A549 (cell line): ENCODE measurements around the gene HMSD.

Experiments used
- CTCF ChIP-seq: fragments of >200 bp; sonication (Bioruptor Twin); formaldehyde crosslinking; IDR thresholded peaks from 3 replicates; pipeline ENCODE4 v1.5.1; 2016
- EP300 ChIP-seq, 2 experiments: fragments of >200 bp; sonication (Bioruptor Twin); formaldehyde crosslinking; IDR thresholded peaks; 2 replicates in 1 of 2; 3 replicates in 1 of 2; pipeline ENCODE4 v1.6.1; 2016 to 2017
- FOSL2 ChIP-seq, 2 experiments: fragments of 450-650 bp in 1 of 2; fragments of >200 bp in 1 of 2; sonication (Bioruptor Twin) in 1 of 2; formaldehyde crosslinking; IDR thresholded peaks; 2 replicates each; pipeline versions ENCODE4 v1.5.0 to v1.6.1; 2016 to 2020; ENCODE audit warnings: mild to moderate bottlenecking in 1 of 2, moderate library complexity in 1 of 2
- NR3C1 ChIP-seq: fragments of >200 bp; sonication (Bioruptor Twin); formaldehyde crosslinking; IDR thresholded peaks from 3 replicates; pipeline ENCODE4 v1.6.1; 2017
- POLR2A ChIP-seq: IDR thresholded peaks from 2 replicates; pipeline ENCODE4 v1.6.1; 2012; ENCODE audit warnings: mild to moderate bottlenecking, low read length
- RAD21 ChIP-seq, 2 experiments: fragments of >200 bp in 1 of 2; sonication (Bioruptor Twin) in 1 of 2; formaldehyde crosslinking in 1 of 2; IDR thresholded peaks in 1 of 2; conservative IDR thresholded peaks in 1 of 2; 2 replicates in 1 of 2; 3 replicates in 1 of 2; pipeline ENCODE4 v1.6.1; 2012 to 2018; ENCODE audit warnings: inconsistent platforms in 1 of 2
- ZC3H11A ChIP-seq: fragments of 450-650 bp; IDR thresholded peaks from 2 replicates; pipeline ENCODE4 v1.6.1; 2014; ENCODE audit warnings: antibody characterized with exemption, mild to moderate bottlenecking
- TF ChIP-seq, protein P1 (sequence below): IDR thresholded peaks from 2 replicates; pipeline ENCODE4 v1.6.1; 2012

- TF ChIP-seq, protein P1, sequence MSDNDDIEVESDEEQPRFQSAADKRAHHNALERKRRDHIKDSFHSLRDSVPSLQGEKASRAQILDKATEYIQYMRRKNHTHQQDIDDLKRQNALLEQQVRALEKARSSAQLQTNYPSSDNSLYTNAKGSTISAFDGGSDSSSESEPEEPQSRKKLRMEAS, result no peak
- TF ChIP-seq POLR2A (no peak), CTCF (no peak), FOSL2 (IDR thresholded peaks at IDR 0.05) (no peak), FOSL2 (CRISPR knock-in tag; IDR thresholded peaks at IDR 0.05) (no peak), NR3C1 (no peak), ZC3H11A (no peak), EP300 (IDR thresholded peaks at IDR 0.05) (no peak), RAD21 (conservative IDR thresholded peaks at IDR 0.05 in 1 of 2, IDR thresholded peaks at IDR 0.05 in 1 of 2) (no peak)
Observed at GRCh38 chr18:63977040-63977439, 27.9 kb downstream of the HMSD start.
